Panc1 (cell line): ENCODE measurements around the gene VARS1.

Experiments
- CTCF ChIP-seq: fragments of 450-650 bp; IDR thresholded peaks from 2 replicates; pipeline ENCODE4 v1.5.1; 2017; ENCODE audit warnings: mild to moderate bottlenecking
- POLR2AphosphoS5 ChIP-seq: IDR thresholded peaks from 2 replicates; pipeline ENCODE4 v1.6.1; 2012; ENCODE audit warnings: mild to moderate bottlenecking, low read depth, low read length, moderate library complexity
- SIN3A ChIP-seq: IDR thresholded peaks from 2 replicates; pipeline ENCODE4 v1.6.1; 2012; ENCODE audit warnings: low read depth, mild to moderate bottlenecking, low read length, moderate library complexity, borderline replicate concordance; ENCODE audit not compliant: insufficient read depth
- TCF7L2 ChIP-seq: IDR thresholded peaks from 2 replicates; pipeline ENCODE4 v1.6.1; 2011; ENCODE audit warnings: mild to moderate bottlenecking, low read depth, low read length, inconsistent platforms
- TF ChIP-seq, protein P1 (sequence below), 2 experiments: IDR thresholded peaks; 2 replicates each; pipeline ENCODE4 v1.6.1; 2011 to 2012; ENCODE audit warnings: low read depth in 2 of 2, control low read depth in 1 of 2, low read length in 1 of 2, mild to moderate bottlenecking in 1 of 2, moderate library complexity in 1 of 2; ENCODE audit not compliant: insufficient read depth in 1 of 2

- TF ChIP-seq CTCF (no peak), POLR2AphosphoS5 (no peak), SIN3A (no peak), TCF7L2 (no peak)
- TF ChIP-seq, protein P1, sequence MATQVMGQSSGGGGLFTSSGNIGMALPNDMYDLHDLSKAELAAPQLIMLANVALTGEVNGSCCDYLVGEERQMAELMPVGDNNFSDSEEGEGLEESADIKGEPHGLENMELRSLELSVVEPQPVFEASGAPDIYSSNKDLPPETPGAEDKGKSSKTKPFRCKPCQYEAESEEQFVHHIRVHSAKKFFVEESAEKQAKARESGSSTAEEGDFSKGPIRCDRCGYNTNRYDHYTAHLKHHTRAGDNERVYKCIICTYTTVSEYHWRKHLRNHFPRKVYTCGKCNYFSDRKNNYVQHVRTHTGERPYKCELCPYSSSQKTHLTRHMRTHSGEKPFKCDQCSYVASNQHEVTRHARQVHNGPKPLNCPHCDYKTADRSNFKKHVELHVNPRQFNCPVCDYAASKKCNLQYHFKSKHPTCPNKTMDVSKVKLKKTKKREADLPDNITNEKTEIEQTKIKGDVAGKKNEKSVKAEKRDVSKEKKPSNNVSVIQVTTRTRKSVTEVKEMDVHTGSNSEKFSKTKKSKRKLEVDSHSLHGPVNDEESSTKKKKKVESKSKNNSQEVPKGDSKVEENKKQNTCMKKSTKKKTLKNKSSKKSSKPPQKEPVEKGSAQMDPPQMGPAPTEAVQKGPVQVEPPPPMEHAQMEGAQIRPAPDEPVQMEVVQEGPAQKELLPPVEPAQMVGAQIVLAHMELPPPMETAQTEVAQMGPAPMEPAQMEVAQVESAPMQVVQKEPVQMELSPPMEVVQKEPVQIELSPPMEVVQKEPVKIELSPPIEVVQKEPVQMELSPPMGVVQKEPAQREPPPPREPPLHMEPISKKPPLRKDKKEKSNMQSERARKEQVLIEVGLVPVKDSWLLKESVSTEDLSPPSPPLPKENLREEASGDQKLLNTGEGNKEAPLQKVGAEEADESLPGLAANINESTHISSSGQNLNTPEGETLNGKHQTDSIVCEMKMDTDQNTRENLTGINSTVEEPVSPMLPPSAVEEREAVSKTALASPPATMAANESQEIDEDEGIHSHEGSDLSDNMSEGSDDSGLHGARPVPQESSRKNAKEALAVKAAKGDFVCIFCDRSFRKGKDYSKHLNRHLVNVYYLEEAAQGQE (IDR thresholded peaks at IDR 0.05; ENCODE audit: insufficient read depth in 1 of 2, low read depth in 2 of 2, low read length in 1 of 2) = no peak
Measured at GRCh38 chr6:31771992-31772358, 23.6 kb downstream of the VARS1 start.
